H1 (cell line): ENCODE results near the gene LIF. TPM values are rescaled to one million over a fixed set of nuclear protein-coding genes. Genes with fewer than 3 reads are reported as not detected.

Experiments
- CREB1 ChIP-seq: IDR thresholded peaks from 2 replicates; pipeline ENCODE4 v1.6.1; 2012; ENCODE audit warnings: inconsistent platforms
- GTF2F1 ChIP-seq: IDR thresholded peaks from 2 replicates; pipeline ENCODE4 v1.6.1; 2012; ENCODE audit warnings: low read depth, low read length, improper control_type of control experiment, borderline replicate concordance
- polyA plus RNA-seq, 7 experiments: library from polyadenylated mRNA; depleted of rRNA in 3 of 7; stranded (reverse) in 5 of 7; unstranded in 2 of 7; fragments of >200 nt in 5 of 7; fragments of 200-250 nt in 2 of 7; gene quantifications; 1 replicate in 5 of 7; 2 replicates in 1 of 7; 4 replicates in 1 of 7; pipeline versions ENCODE4 v1.2.1 to v1.2.3, GENCODE V29; 2011 to 2013; ENCODE audit warnings: missing spikeins in 2 of 7, mixed read lengths in 2 of 7
- total RNA-seq: library from RNA; stranded (reverse); fragmentation: NEBNext Ultra II Directional; extraction: Animal tissue kit (Norgen Biotek cat#: 25700); gene quantifications from 2 replicates; pipeline ENCODE4 v1.2.1, GENCODE V29; 2021

LIF gene
- total and polyA plus RNA-seq, 2 of the 8 experiments (the other 6 are each of a cell fraction or from before 2014, with no cell fraction given): 3.3 to 3.5 TPM

DNA sequence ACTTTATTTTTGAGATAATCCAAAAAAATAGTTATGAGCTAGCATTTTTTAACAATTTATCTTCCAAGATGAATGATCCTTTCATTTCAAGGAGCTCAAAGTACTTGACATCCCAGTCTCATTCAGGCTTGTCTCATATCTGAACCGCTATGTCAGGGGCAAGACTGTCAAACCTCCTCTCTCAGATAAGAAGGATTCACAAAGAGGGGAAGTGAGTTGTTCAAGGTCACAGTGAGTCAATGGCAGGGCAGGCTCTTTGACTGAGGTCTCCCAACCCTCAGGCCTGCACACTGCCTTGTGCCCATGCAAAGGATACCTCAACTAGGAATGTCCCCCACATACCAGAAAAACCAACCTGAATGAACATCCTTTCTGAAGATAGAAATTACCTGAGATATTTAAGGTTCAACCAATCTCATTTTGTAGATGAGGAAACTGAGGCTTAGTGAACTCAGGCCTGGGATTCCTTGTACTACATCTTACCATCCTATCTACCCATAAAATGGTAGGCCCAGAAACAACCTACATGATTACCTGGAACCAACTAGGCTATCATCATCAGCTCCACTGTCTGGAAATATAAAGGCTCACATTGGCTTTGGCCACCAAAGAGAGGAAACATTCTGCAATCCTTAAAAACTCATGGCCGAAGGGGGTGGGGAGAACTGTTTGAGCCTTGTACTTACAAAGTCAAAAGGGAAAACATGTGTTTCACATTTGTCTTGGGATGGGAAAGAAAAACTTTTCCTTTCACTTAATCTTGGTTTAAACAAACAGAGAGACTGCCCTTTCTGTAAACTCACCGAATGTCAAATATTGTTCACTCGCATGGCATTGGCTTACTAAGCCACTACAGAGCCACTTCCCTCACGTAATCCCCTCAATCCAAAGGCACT, 51.1 kb downstream of the LIF start (continued):
- no peak for TF ChIP-seq CREB1
- no peak for TF ChIP-seq GTF2F1
